SK-N-SH treated with all-trans-retinoic acid at 6 μM for 48 hours (cell line): Measurements from ENCODE around the gene BPIFB4.

Experiments used
- ATAC-seq: fragments of 200-7000 bp; cut with Tn5 transposase; 3 replicates; pipeline ENCODE4 v1.9.1; 2020; ENCODE audit warnings: mild to moderate bottlenecking, moderate library complexity
- ARNTL ChIP-seq: fragments of 450-650 bp; formaldehyde crosslinking; IDR thresholded peaks from 2 replicates; pipeline ENCODE4 v1.5.0; 2020; ENCODE audit warnings: low read depth, mild to moderate bottlenecking, moderate library complexity, borderline replicate concordance
- BACH2 ChIP-seq: fragments of 250-450 bp; sonication (Bioruptor Pico); IDR thresholded peaks from 2 replicates; pipeline ENCODE4 v1.9.0; 2021; ENCODE audit warnings: mild to moderate bottlenecking, borderline replicate concordance
- CSDC2 ChIP-seq: fragments of 250-450 bp; sonication (Bioruptor Pico); IDR thresholded peaks from 2 replicates; pipeline ENCODE4 v1.5.0; 2020; ENCODE audit warnings: mild to moderate bottlenecking, moderate library complexity
- ESRRG ChIP-seq: fragments of 250-450 bp; sonication (Bioruptor Pico); IDR thresholded peaks from 2 replicates; pipeline ENCODE4 v1.6.1; 2021; ENCODE audit warnings: mild to moderate bottlenecking
- ISL1 ChIP-seq: fragments of 250-450 bp; sonication (Bioruptor Pico); IDR thresholded peaks from 2 replicates; pipeline ENCODE4 v2.1.2; 2022; ENCODE audit warnings: mild to moderate bottlenecking, moderate library complexity
- OSR1 ChIP-seq: fragments of 250-450 bp; sonication (Bioruptor Pico); IDR thresholded peaks from 2 replicates; pipeline ENCODE4 v1.8.0; 2022; ENCODE audit warnings: moderate library complexity, mild to moderate bottlenecking, inconsistent platforms
- POU6F1 ChIP-seq: fragments of 250-450 bp; sonication (Bioruptor Pico); IDR thresholded peaks from 2 replicates; pipeline ENCODE4 v1.8.0; 2021; ENCODE audit warnings: low read depth, mild to moderate bottlenecking, moderate library complexity, borderline replicate concordance
- PPARA ChIP-seq: fragments of 250-450 bp; sonication (Bioruptor Pico); IDR thresholded peaks from 2 replicates; pipeline ENCODE4 v1.5.0; 2020; ENCODE audit warnings: mild to moderate bottlenecking, borderline replicate concordance
- RARB ChIP-seq: fragments of 250-450 bp; sonication (Bioruptor Pico); IDR thresholded peaks from 2 replicates; pipeline ENCODE4 v1.8.0; 2021; ENCODE audit warnings: mild to moderate bottlenecking, moderate library complexity
- SNAI2 ChIP-seq: fragments of 250-450 bp; sonication (Bioruptor Pico); IDR thresholded peaks from 2 replicates; pipeline ENCODE4 v1.5.0; 2020; ENCODE audit warnings: mild to moderate bottlenecking, moderate library complexity
- TCF4 ChIP-seq: fragments of 250-450 bp; sonication (Bioruptor Pico); IDR thresholded peaks from 2 replicates; pipeline ENCODE4 v1.8.0; 2021; ENCODE audit warnings: mild to moderate bottlenecking, moderate library complexity, borderline replicate concordance
- TOX ChIP-seq: fragments of 250-450 bp; sonication (Bioruptor Pico); IDR thresholded peaks from 2 replicates; pipeline ENCODE4 v1.8.0; 2021; ENCODE audit warnings: mild to moderate bottlenecking, moderate library complexity, borderline replicate concordance
- TSHZ2 ChIP-seq: fragments of 250-450 bp; sonication (Bioruptor Pico); IDR thresholded peaks from 2 replicates; pipeline ENCODE4 v1.5.0; 2020; ENCODE audit warnings: mild to moderate bottlenecking, moderate library complexity
- ZC3H10 ChIP-seq: fragments of 250-450 bp; sonication (Bioruptor Pico); IDR thresholded peaks from 2 replicates; pipeline ENCODE4 v1.5.1; 2021; ENCODE audit warnings: mild to moderate bottlenecking, moderate library complexity
- ZFP3 ChIP-seq: fragments of 250-450 bp; sonication (Bioruptor Pico); IDR thresholded peaks from 2 replicates; pipeline ENCODE4 v1.5.0; 2020; ENCODE audit warnings: mild to moderate bottlenecking, moderate library complexity
- ZNF565 ChIP-seq: fragments of 450-650 bp; formaldehyde crosslinking; conservative IDR thresholded peaks from 2 replicates; pipeline ENCODE4 v1.5.0; 2020; ENCODE audit warnings: low read depth, mild to moderate bottlenecking, moderate library complexity
- ZNF8 ChIP-seq: fragments of 450-650 bp; formaldehyde crosslinking; IDR thresholded peaks from 2 replicates; pipeline ENCODE4 v1.5.0; 2020; ENCODE audit warnings: mild to moderate bottlenecking, moderate library complexity
- TF ChIP-seq, protein P1 (sequence below): fragments of 250-450 bp; sonication (Bioruptor Pico); IDR thresholded peaks from 2 replicates; pipeline ENCODE4 v1.8.0; 2020; ENCODE audit warnings: mild to moderate bottlenecking, moderate library complexity, borderline replicate concordance
- TF ChIP-seq, protein P2 (sequence below): fragments of 250-450 bp; sonication (Bioruptor Pico); IDR thresholded peaks from 2 replicates; pipeline ENCODE4 v1.5.1; 2021; ENCODE audit warnings: mild to moderate bottlenecking, moderate library complexity
- TF ChIP-seq, protein P3 (sequence below): fragments of 250-450 bp; sonication (Bioruptor Pico); IDR thresholded peaks from 2 replicates; pipeline ENCODE4 v1.5.1; 2020; ENCODE audit warnings: low read depth, mild to moderate bottlenecking, moderate library complexity

Gene BPIFB4

GRCh38 chr20:33046412-33046811 lies 33.0 kb upstream of the BPIFB4 start:
- TF ChIP-seq TSHZ2 (CRISPR knock-in tag): no peak
- TF ChIP-seq, protein P1, sequence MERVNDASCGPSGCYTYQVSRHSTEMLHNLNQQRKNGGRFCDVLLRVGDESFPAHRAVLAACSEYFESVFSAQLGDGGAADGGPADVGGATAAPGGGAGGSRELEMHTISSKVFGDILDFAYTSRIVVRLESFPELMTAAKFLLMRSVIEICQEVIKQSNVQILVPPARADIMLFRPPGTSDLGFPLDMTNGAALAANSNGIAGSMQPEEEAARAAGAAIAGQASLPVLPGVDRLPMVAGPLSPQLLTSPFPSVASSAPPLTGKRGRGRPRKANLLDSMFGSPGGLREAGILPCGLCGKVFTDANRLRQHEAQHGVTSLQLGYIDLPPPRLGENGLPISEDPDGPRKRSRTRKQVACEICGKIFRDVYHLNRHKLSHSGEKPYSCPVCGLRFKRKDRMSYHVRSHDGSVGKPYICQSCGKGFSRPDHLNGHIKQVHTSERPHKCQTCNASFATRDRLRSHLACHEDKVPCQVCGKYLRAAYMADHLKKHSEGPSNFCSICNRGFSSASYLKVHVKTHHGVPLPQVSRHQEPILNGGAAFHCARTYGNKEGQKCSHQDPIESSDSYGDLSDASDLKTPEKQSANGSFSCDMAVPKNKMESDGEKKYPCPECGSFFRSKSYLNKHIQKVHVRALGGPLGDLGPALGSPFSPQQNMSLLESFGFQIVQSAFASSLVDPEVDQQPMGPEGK: no peak
- TF ChIP-seq TOX (CRISPR knock-in tag): no peak
- no peak for TF ChIP-seq ZC3H10
- TF ChIP-seq, protein P2, sequence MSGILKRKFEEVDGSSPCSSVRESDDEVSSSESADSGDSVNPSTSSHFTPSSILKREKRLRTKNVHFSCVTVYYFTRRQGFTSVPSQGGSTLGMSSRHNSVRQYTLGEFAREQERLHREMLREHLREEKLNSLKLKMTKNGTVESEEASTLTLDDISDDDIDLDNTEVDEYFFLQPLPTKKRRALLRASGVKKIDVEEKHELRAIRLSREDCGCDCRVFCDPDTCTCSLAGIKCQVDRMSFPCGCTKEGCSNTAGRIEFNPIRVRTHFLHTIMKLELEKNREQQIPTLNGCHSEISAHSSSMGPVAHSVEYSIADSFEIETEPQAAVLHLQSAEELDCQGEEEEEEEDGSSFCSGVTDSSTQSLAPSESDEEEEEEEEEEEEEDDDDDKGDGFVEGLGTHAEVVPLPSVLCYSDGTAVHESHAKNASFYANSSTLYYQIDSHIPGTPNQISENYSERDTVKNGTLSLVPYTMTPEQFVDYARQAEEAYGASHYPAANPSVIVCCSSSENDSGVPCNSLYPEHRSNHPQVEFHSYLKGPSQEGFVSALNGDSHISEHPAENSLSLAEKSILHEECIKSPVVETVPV (CRISPR knock-in tag): no peak
- TF ChIP-seq SNAI2 (CRISPR knock-in tag): no peak
- TF ChIP-seq BACH2: no peak
- TF ChIP-seq OSR1: no peak
- TF ChIP-seq PPARA (CRISPR knock-in tag): no peak
- no peak for TF ChIP-seq RARB (CRISPR knock-in tag)
- no peak for TF ChIP-seq CSDC2
- TF ChIP-seq ZNF565 (CRISPR knock-in tag): no peak
- TF ChIP-seq, protein P3, sequence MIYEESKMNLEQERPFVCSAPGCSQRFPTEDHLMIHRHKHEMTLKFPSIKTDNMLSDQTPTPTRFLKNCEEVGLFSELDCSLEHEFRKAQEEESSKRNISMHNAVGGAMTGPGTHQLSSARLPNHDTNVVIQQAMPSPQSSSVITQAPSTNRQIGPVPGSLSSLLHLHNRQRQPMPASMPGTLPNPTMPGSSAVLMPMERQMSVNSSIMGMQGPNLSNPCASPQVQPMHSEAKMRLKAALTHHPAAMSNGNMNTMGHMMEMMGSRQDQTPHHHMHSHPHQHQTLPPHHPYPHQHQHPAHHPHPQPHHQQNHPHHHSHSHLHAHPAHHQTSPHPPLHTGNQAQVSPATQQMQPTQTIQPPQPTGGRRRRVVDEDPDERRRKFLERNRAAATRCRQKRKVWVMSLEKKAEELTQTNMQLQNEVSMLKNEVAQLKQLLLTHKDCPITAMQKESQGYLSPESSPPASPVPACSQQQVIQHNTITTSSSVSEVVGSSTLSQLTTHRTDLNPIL (CRISPR knock-in tag): no peak
- TF ChIP-seq ESRRG (CRISPR knock-in tag): no peak
- TF ChIP-seq ZFP3 (CRISPR knock-in tag): no peak
- no peak for TF ChIP-seq ZNF8
- TF ChIP-seq ARNTL (CRISPR knock-in tag): no peak
- no peak for TF ChIP-seq POU6F1 (CRISPR knock-in tag)
- TF ChIP-seq TCF4 (CRISPR knock-in tag): no peak
- ATAC-seq: no peak

GRCh38 chr20:33051333-33051732 lies 28.1 kb upstream of the BPIFB4 start:
- no peak for ATAC-seq
- no peak for TF ChIP-seq ISL1
- TF ChIP-seq CSDC2: no peak
- no peak for TF ChIP-seq SNAI2 (CRISPR knock-in tag)

DNA sequence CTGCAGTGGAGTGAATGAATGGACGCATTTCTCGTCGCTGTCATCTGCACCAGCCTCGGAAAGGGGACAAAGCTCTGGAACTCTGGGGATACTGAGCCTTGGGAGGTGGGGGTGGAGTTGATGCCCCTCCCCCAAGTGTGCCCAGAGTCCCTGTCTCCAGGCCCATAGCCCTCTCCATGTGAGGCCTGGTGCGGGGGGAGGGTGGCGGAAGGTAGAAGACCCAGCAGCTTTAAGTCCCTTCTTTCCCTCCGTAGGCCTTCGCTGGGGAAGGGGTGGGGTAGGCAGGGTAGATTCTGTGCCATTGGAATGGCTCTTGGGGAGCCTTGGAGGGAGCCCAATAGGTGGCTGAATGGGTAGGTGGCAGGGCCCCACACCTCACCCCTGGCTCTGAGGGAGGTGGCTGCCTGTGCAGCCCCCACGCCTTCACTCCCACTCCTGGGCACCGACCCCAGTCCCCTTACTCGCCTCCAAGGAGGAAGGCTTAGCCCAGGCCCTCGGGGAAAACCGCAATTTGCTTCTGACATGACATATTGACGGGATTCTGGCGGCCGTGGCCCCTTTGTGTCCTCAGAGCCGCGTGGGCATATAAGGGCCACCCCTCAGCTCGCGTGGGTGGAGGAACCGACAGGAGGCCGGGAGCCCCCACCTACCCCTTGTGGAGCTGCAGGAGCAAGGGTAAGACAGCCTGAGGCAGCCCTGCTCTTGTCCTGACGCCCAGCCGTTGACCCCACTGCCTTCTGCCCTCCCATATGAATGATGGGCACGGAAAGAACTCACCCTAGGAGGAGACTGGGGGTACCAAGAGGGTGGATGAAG lies 25.9 kb upstream of the BPIFB4 start, which contains the start of gene BPIFB3:
Gene BPIFB3 (plus strand): TSS at position 613 of the 816 bp plus-strand sequence. CDS start 1,533 bp downstream, outside the sequence.
- ATAC-seq: no peak
- no peak for TF ChIP-seq PPARA (CRISPR knock-in tag)
- TF ChIP-seq, protein P2 (CRISPR knock-in tag): no peak
- no peak for TF ChIP-seq OSR1
- no peak for TF ChIP-seq ISL1
- TF ChIP-seq ESRRG (CRISPR knock-in tag): no peak
- no peak for TF ChIP-seq ARNTL (CRISPR knock-in tag)
- TF ChIP-seq, protein P1: no peak
- no peak for TF ChIP-seq TSHZ2 (CRISPR knock-in tag)
- TF ChIP-seq RARB (CRISPR knock-in tag): no peak
- TF ChIP-seq ZFP3 (CRISPR knock-in tag): no peak
